HG03159 (cell line): ENCODE results near the gene CPNE6.

ENCODE experiments used
- ATAC-seq: cut with Tn5 transposase; IDR thresholded peaks from one replicate; pipeline ENCODE4 v1.9.1; 2021; ENCODE audit warnings: mild to moderate bottlenecking, moderate library complexity; ENCODE audit not compliant: unreplicated experiment

CPNE6 gene

DNA sequence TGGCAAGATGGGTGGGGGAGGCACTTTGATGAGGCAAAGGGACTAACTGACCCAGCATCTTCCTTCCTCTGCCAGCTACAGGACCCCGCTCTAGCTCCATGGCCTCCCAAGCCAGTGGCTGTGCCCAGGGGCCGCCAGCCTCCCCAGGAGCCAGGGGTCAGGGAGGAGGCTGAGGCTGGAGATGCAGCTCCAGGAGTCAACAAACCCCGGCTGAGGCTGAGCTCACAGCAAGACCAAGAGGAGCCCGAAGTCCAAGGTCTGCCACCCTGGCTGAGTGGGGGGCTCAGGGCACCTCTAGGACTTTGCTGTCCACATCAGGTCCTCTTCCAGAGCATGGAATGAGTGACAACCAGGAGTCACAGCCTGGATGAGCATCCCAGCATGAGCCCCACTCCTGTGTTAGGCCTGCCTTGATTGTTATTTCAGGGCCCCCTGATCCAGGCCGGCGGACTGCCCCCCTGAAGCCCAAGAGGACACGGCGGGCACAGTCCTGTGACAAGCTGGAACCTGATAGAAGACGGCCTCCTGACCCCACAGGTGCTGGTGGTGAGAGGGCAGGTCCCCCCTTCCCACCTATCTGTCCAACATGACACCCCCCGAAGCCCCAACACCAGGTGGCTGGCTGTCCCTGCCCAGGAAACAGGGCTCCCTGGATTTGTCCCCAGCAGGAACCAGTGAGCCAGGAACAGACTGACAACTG lies 2.5 kb upstream of the CPNE6 start:
- no peak for ATAC-seq

DNA sequence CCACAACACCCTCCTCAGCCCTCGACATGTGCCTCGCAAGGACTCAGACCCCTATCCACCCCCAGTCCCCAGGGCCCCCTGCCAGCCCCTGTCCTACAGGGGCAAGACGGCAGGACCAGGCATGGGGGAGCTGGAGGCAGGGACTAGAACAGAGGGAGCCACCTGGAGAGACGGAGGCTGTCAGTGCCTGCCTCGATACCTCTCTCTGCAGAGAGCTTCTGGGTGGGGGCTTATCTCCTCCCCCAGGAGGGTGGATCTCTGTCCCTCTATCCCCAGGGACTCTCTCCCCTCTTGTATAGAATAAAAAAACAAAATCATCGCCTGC lies 2.0 kb upstream of the CPNE6 start:
- ATAC-seq: no peak

DNA sequence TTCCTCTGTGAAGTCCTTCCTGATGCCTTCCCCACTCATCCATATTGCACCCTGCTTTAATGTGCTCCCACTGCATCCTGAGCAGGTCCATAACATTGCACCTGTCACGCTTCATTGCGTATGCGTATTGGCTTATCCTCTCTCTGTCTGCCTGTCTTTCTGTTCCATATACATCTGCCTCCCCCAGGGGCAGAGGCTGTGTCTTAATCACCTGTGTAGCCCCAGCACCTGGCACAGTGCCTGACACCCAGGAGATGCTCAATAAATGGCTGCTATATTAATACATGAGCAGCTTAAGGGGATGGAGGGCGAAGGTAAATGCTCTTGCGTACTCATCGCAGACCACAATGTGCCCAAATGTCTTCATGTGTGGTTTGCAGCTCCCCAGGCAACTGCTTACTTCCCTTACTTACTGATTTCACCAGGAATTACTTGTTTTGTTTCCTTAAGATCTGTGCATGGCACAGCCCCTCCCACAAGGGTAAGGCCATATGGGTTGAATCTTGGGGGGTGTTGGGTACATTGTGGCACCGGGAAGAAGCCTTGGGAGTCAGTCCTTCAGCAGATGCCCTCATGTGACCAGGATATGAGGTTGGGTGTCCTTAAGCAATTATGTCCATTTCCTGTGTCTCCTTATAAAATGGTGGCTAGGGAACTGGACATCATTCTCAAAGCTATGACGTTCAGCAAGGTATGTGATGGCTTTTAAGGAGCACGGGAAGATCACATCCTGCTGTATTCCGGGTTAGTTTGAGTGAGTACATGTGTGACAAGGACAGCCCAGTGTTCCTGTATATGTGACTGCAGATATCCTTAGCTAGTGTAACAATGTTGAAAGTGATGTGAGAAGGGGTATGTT lies 848 bp upstream of the CPNE6 start:
- ATAC-seq: no peak

DNA sequence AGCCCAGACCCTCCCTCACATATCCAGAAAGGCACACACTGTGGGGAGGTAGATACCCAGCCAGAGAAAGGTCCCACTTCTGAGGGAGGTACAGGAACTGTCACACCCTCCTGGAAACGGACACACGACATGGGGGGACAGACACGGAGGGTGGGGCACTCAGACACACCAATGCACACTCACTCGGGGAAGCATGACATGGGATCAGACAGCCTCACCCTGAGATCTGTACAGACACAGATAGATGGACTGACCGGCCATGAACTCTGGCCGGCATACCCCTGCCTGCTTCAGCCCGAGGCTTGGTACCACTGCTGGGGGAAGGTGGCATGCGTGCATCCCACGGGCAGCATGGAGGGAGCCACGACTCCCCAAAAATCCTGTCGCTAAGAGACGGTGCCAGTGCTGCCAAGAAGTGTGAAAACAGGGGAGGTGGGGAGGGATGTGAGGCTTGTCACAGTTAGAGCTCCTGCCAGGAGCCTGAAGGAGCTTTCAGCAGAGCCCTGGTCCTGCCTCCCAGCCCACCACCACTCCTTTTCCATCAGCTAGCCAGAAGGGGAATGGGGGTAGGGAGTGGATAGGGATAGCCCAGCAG lies 571 bp downstream of the CPNE6 start:
- no peak for ATAC-seq

DNA sequence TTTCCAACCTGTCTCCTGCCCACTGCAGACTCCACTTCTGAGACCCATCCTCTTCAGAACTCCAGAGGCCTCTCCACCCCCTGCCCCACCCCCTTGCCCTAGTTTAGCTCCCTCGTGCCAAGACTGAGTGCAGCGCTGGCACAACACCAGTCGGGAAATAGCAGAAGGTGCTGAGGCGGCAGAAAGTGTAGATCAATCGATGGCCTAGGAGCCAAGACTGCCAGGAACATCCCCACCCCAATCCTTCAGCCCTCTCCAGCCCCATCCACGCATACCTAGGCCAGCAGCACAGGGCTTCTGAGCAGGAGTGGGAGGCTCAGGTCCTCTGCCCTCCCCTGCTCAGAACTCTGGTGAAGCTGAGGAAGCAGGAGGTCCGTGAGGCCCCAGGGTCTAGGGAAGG lies 1.1 kb downstream of the CPNE6 start:
- ATAC-seq: no peak

DNA sequence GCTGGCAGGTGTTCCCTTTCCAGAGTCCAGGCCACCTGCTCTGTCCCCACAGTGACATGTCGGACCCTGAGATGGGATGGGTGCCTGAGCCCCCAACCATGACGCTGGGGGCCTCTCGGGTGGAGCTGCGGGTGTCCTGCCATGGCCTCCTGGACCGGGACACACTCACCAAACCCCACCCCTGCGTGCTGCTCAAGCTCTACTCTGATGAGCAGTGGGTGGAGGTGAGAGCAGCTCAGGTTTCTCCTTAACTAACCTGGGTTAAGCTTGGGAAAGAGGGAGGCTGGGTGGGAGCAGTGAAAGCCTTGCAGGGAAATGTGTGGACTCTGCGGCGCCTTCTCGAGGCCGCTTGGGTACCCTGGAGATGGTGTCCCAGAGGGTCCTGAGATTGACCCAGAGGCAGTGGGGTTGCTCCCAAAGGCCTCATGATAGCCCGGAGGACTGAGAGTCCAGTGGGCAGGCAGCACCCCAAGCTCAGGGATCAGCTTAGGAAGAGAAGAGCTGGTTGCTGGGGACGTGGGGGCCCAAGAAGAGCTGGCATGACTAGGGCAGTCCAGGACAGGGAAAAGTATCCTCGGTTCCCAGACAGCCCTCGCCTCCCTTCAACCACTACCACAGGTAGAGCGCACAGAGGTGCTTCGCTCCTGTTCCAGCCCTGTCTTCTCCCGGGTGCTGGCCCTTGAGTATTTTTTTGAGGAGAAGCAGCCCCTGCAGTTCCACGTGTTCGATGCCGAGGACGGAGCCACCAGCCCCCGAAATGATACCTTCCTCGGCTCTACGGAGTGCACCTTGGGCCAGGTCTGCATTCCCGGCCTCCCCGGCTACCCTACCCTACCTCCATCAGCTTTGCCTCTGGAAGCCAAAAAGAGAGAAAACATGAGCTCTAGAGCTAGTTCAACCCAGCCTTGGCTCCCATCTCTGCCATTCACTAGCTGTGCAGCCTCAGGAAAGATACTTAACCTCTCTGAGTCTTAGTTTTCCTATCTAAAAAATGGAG lies 1.8 kb downstream of the CPNE6 start:
- ATAC-seq: no peak

DNA sequence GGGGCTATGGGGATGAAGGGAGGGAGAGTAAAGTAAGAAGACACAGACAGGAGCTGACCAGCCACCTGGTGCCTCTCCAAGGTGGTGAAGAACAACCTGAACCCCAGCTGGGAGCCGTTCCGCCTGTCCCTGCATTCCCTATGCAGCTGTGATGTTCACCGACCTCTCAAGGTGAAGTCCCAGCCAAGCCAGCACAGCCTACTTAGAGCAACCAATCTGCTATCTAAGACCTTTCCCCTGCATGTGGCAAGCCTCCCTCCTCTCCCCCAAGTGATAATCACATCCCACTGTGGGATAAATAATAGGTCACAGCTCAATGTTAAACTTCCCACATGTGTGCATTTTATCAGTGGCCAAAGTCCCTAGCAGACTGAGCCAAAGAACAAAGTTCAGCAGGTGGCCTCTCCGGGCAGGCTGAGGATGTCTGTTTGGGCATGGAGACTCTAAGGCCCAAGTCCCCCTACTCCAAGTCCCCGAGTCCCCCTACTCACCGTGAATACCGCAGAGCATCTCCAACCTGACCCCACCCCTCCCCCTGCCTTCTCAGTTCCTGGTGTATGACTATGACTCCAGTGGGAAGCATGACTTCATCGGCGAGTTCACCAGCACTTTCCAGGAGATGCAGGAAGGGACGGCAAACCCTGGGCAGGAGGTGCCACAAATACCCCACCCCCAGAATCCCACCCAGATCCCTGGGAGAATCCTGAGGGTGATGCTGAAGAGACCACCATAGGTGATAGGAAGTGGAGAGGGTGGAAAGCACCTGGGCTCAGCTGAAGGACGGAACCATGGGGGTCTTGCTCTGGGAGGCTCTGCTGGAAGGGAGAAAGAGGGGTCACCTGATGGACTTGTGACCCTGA lies 3.5 kb downstream of the CPNE6 start:
- no peak for ATAC-seq

DNA sequence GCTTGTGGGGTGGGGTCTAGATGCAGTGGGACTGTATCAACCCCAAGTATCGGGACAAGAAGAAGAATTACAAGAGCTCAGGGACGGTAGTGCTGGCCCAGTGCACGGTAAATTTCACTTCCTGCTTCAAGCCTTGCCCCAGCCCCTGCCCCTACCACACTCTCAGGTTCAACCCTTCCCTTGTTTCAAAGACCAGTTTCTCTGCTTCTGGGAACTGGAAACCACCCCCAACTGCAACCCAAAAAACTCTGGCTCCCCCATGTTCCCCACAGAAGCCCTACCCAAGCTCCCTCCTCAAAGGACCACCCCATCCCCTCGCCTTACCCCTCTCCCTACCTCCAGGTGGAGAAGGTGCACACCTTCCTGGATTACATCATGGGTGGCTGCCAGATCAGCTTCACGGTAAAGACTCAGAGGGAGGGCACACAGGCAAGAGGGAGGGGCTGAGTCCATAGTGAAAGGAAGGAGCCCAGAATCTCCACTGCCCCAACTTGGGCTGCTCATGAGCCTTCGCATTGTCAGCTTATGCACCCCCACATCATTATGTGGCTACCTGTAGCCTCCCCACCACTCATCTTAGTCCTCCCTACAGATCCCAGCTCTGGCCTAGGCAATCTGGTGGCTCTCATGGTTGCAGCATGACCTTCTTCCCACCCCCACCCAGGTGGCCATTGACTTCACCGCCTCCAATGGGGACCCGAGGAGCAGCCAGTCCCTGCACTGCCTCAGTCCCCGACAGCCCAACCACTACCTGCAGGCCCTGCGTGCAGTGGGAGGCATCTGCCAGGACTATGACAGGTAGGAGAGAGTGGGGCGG lies 4.3 kb downstream of the CPNE6 start:
- no peak for ATAC-seq

DNA sequence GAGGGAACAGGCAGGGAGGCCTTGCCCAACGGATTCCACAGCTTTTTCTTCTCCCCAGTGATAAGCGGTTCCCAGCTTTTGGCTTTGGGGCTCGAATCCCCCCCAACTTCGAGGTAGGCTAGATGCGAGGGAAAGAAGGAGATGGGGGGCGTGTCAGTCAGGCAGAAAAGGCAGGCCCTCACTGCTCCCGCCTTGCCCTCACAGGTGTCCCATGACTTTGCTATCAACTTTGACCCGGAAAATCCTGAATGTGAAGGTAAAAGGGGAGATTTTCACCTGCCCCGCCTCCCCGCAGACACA lies 4.9 kb downstream of the CPNE6 start:
- ATAC-seq: no peak

DNA sequence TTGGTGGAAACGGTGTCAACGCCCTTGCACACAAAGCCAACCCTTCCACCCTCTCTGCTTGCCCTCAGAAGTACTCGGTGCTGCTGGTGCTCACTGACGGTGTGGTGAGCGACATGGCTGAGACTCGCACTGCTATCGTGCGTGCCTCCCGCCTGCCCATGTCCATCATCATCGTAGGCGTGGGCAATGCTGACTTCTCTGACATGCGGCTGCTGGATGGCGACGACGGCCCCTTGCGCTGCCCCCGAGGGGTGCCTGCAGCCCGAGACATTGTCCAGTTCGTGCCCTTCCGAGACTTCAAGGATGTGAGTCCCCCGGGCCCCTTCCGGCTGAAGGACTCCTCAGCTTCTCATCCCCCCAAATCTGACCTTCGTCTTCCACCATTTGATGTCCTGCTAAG lies 5.7 kb downstream of the CPNE6 start:
- no peak for ATAC-seq

DNA sequence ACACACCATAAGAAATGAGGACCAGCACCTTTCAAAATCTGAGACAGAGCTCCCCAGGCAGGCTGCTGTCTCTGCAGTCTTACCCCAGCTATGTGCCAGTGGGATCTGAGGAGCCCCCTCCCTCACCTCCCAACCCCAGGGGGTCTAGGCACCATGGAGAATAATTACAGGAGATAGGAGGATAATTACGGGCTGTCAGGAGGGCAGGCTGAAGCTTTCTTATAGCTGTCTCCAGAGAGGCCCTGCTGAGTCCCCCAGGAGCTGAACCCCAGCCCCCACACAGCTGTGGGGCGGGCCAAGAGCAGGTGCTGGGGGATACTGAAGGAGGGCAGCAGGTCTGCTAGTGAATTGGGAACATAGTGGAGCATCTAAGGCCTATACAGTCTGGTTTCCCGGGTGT lies 6.8 kb downstream of the CPNE6 start:
- no peak for ATAC-seq

DNA sequence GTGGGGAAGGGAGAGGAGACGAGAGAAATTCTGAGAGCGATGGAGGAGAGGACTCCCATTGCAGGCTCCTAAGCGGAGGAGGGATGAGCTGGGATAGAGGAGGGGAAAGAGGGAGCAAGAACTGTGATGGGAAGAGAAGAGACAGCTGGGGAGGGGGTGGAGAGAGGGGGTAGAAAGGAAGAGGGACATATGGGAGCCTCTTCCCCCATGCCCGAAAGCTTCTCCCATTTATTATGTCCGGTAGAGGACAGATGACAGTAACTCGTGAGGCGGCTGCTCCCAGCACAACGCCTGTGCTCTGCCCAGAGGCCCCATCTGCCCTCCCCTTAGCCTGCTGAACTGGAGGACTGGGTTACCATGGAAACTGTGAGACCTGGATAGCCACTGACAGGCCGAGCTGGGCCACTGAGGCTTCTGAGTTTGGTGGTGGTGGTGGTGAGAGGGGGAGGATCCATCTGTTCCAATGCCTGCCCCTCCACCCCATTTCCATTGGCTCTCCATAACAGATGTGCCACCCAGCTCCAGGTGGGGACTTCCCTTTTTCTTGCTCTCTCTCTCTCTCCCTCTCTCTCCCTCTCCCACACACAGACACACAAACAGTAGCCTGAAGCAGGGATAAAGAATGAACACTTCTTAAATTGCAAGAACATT lies 8.3 kb downstream of the CPNE6 start:
- ATAC-seq: no peak

DNA sequence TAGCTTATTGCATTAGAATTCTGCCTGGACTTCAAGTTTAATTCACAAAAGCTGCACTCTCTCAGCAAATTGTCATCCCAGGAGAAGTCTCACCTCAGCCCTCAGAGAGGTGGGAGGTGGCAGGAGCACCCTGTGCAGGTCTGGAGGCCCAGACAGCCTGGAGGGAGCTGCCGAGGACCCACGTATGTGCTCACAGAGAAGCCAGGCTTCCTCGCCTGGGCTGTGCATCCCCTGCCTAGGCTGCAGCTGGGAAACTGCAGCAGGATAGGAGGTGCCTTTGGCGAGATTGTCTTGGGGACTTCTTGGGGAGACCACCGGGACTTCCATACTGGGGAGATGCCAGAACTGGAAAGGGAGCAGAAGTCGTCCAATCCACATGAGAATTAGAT lies 8.8 kb downstream of the CPNE6 start:
- no peak for ATAC-seq

DNA sequence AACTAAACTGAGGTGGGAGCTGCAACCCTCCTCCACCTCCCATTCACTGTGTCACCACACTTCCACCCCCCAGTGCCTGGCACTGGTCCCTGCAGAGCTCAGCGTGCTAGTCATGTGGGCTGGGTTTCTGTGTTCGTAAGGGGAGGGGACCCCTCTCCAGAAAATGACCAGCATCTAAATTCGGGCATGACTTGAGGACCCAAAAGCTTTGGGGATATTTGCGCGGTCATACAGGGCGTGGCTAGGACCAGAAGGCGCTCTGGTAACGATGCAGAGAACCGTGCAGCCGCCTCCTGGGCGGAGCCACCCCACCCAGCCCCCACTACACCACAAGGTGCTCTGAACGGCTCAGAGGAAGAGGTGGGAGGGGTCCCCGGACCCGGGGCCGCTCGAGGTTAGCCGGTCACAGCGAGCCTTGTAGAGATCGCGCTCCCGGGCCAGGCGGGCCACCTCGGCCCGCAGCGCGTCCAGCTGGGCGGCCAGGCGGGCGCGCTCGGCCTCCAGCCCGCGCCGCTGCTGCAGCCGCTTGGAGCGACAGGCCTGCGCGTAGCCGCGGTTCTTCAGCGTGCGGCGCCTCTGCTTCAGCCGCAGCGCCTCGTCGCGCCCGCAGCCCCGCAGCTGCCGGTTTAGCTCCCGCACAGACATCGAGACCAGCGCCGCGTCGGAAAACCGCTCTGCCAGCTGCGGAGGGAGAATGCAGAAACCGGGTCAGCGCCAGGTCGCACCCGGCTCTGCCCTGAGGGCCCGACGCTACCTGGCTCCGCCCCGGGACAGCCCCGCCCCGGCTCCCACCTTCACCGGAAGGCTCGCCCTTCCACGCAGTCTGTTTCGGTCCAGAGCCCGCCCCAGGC lies 9.8 kb downstream of the CPNE6 start:
- peak; percentile 85 for ATAC-seq

DNA sequence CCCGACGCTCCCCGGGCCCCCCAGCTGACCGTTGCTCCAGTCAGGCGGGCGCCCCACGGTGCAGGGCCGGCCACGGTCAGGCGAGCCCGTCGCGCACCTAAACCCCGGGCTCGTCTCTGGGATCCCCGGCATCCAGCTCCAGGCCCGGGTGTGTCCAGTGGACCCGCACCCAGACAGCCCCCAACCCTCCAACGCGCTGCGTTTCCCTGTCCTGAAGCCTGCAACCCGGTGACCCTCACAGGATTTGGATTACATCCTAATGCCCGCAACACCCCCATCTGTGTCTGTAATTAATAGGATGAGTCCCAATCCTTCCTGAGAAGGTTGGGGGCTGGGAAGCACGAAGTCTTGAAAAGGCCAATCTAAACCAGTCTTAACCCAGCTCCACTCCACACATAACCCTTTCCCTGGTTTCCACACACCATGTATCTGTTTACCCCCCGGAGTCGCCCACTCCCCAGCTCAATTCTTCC lies 10.4 kb downstream of the CPNE6 start:
- ATAC-seq: no peak

DNA sequence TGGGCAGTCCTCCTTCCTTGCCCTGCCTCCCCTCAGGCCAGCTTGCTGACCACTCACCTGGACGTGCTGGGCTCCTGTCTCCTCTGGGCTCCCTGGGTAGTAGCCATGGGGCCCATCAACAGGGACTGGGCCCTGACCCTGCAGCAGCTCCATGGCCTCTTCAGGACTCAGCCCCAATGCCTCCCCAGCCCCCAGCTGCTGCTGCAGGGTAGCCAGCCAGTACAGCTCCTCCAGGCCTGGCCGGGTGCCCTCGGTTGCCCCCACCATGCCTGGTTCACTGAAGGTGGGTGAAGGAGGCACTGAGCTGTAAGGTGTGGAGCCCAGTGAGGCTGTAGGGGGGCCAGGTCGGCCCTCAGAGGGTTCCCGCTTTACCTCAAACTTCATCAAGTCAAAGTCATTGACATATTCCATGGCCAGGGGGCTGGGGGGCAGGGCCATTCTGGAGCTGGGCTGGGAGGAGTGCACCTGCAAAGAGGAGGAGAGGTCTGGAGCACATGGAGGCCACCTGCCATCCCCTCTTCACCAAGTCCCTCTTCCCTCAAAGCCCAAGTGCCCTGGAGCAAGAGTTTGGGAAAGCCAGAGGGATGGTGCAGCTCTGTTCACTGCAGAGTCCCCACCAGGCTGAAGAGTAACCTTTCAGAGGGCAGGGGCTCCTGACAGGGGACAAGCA lies 11.2 kb downstream of the CPNE6 start:
- ATAC-seq: no peak

DNA sequence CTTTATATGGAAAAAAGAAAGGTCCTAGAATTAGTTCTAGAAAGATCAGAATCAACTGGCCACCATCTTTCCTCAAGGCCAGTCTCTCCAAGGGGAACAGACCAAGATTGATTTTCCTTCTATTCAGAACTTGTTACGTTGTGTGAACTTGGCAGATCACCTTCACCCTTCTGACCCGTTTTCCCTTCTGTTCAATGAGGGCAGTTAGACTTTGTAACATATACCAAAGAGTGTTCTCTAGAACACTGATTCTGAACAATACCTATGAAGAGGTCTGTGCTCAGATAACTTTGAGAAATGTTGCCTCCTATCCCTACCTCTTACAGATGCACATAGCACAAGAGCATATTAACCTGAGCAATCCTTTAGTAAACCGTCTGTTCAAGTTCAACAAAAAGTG lies 12.1 kb downstream of the CPNE6 start:
- ATAC-seq: no peak
